Skin epidermis (tissue), 12 donors: ENCODE results near the gene ANKRD44.
"Not testable (repeated sequence)": the region's sequence is repeated elsewhere in the genome, so short reads cannot be mapped to it uniquely, and the experiment has no call there.

Source experiments
- H3K27ac ChIP-seq, 21 experiments: fragments of 200-600 bp; sonication (generic) in 11 of 21; one replicate each; pipeline ENCODE4 v1.5.0; 2020; ENCODE audit warnings: mild to moderate bottlenecking in 3 of 21, inconsistent platforms in 2 of 21, moderate library complexity in 2 of 21
- H3K4me3 ChIP-seq, 7 experiments: fragments of 200-600 bp; sonication (generic) in 2 of 7; one replicate each; pipeline ENCODE4 v1.5.0; 2020; ENCODE audit warnings: inconsistent platforms in 2 of 7, mild to moderate bottlenecking in 2 of 7, moderate library complexity in 1 of 7

Gene ANKRD44

GRCh38 chr2:197297266-197297665 lies 13.3 kb downstream of the ANKRD44 start:
- no peak overlapping the region for H3K4me3 ChIP-seq
- peak overlapping the region in 11 of 21 experiments; percentile 2 to 83 (median 50) for H3K27ac ChIP-seq

- peak overlapping the region in 12 of 21 experiments; percentile 12 to 83 (median 46) for H3K27ac ChIP-seq
- no peak overlapping the region for H3K4me3 ChIP-seq
Measured at GRCh38 chr2:197296835-197297234, 13.7 kb downstream of the ANKRD44 start.

GRCh38 chr2:197294260-197294659 lies 16.3 kb downstream of the ANKRD44 start:
- peak overlapping the region in 14 of 21 experiments; percentile 1 to 83 (median 42) for H3K27ac ChIP-seq
- H3K4me3 ChIP-seq: no peak overlapping the region

GRCh38 chr2:197293252-197294007 lies 17.1 kb downstream of the ANKRD44 start:
- peak overlapping the region in 15 of 21 experiments; percentile 1 to 83 (median 36) for H3K27ac ChIP-seq
- H3K4me3 ChIP-seq: peak overlapping the region in 1 of 7 experiments; percentile 5

- Histone ChIP-seq H3K4me3 (no peak overlapping the region), H3K27ac (peak overlapping the region in 8 of 21 experiments; percentile 3 to 83 (median 62))
Measured at GRCh38 chr2:197292619-197293018, 18.0 kb downstream of the ANKRD44 start.

- H3K27ac ChIP-seq: peak overlapping the region in 7 of 21 experiments; percentile 10 to 73 (median 35)
- H3K4me3 ChIP-seq: not testable (repeated sequence)
Measured at GRCh38 chr2:197287596-197287932, 23.0 kb downstream of the ANKRD44 start.

- no peak overlapping the region for H3K4me3 ChIP-seq
- peak overlapping the region in 5 of 21 experiments; percentile 10 to 73 (median 35) for H3K27ac ChIP-seq
Measured at GRCh38 chr2:197286805-197287595, 23.6 kb downstream of the ANKRD44 start.

- Histone ChIP-seq H3K27ac (peak overlapping the region in 1 of 21 experiments; percentile 19), H3K4me3 (no peak overlapping the region)
Measured at GRCh38 chr2:197285361-197285760, 25.2 kb downstream of the ANKRD44 start.

GRCh38 chr2:197284956-197285355 lies 25.6 kb downstream of the ANKRD44 start:
- H3K4me3 ChIP-seq: no peak overlapping the region
- H3K27ac ChIP-seq: no peak overlapping the region

GRCh38 chr2:197281421-197281820 lies 29.2 kb downstream of the ANKRD44 start:
- Histone ChIP-seq H3K27ac (peak overlapping the region in 1 of 21 experiments; percentile 61), H3K4me3 (no peak overlapping the region)

GRCh38 chr2:197280015-197280702 lies 30.4 kb downstream of the ANKRD44 start:
- Histone ChIP-seq H3K4me3 (no peak overlapping the region), H3K27ac (peak overlapping the region in 1 of 21 experiments; percentile 61)

GRCh38 chr2:197278799-197279763 lies 31.5 kb downstream of the ANKRD44 start:
- H3K27ac ChIP-seq: peak overlapping the region in 1 of 21 experiments; percentile 61
- no peak overlapping the region for H3K4me3 ChIP-seq

GRCh38 chr2:197277794-197278193 lies 32.8 kb downstream of the ANKRD44 start:
- no peak overlapping the region for H3K4me3 ChIP-seq

GRCh38 chr2:197276156-197276555 lies 34.4 kb downstream of the ANKRD44 start:
- no peak overlapping the region for H3K27ac ChIP-seq

More at GRCh38 chr2:197277794-197278193, 32.8 kb downstream of the ANKRD44 start:
- H3K27ac ChIP-seq: no peak overlapping the region

GRCh38 chr2:197274937-197275336 lies 35.6 kb downstream of the ANKRD44 start:
- Histone ChIP-seq H3K27ac (no peak overlapping the region), H3K4me3 (no peak overlapping the region)

More at GRCh38 chr2:197276156-197276555, 34.4 kb downstream of the ANKRD44 start:
- no peak overlapping the region for H3K4me3 ChIP-seq

- Histone ChIP-seq H3K27ac (no peak overlapping the region), H3K4me3 (no peak overlapping the region)
Measured at GRCh38 chr2:197274349-197274748, 36.2 kb downstream of the ANKRD44 start.

- Histone ChIP-seq H3K27ac (peak overlapping the region in 1 of 21 experiments; percentile 1), H3K4me3 (no peak overlapping the region)
Measured at GRCh38 chr2:197273485-197273884, 37.1 kb downstream of the ANKRD44 start.

GRCh38 chr2:197270601-197271000 lies 40.0 kb downstream of the ANKRD44 start:
- peak overlapping the region in 1 of 21 experiments; percentile 16 for H3K27ac ChIP-seq

GRCh38 chr2:197269815-197270214 lies 40.8 kb downstream of the ANKRD44 start:
- peak overlapping the region in 1 of 21 experiments; percentile 16 for H3K27ac ChIP-seq
- H3K4me3 ChIP-seq: no peak overlapping the region

More at GRCh38 chr2:197270601-197271000, 40.0 kb downstream of the ANKRD44 start:
- no peak overlapping the region for H3K4me3 ChIP-seq
